ENCODE measurements around the gene FOS.

The FOS gene

DNA sequence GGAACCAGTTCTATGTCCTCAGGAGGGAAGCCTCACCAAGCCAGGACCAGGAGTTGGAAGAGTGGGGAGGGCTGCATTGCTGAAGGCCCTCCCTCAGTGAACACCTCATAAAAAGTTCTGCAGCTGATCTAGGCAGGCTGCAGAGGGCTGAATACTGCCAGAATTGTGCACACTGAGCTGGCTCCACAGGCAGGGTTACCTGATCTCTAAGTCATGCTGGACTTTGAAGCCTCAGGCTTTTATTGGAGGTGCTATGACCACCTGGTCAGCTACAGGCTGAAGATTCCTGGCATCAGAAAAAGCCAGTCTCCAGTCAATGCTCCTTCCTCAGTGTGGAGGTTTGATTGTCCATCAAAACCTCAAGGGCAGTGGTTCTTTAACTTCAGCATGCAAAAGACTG, 39.7 kb downstream of the FOS start:
- DNase-seq (ENCODE audit: low read depth) = no peak

DNA sequence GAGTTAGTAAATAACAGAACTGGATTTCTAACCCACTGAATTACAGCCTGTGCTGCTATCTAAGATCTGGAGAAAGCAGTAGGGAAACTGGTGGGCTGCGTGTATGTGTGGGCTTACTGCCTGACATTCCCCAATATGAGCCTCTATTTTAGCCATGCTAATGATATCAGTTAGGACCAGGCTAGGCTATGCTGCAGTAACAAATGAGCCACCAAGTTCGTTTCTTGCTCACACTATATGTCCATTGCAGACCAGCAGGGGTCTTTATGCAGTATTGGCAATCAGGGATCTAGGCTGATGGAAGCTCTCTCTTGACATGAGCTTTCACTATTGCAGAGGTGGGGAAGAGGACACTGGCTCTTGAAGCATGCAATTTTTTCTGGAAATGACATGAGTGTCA, 40.4 kb downstream of the FOS start:
- DNase-seq (ENCODE audit: low read depth) = no peak

DNA sequence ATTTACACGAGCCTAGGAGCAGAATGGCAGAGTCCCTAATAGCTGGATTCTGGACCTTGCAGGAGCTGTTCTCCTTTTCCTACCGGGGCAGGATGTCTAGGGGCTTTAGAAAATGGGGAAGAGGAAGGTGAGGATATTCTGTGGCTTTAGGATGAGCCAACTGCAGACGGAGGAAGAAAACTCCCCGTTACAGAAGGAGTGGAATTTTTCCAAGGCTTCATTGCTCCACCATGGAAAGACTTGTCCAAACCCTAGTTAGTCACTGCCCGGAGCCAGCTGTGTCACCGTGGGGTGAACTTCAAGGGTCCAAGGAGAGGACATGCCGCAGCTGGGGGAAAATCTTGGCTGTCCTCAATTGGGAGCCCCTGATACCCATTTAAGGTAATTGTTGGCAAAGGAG, 41.6 kb downstream of the FOS start:
- no peak for DNase-seq (ENCODE audit: low read depth)

DNA sequence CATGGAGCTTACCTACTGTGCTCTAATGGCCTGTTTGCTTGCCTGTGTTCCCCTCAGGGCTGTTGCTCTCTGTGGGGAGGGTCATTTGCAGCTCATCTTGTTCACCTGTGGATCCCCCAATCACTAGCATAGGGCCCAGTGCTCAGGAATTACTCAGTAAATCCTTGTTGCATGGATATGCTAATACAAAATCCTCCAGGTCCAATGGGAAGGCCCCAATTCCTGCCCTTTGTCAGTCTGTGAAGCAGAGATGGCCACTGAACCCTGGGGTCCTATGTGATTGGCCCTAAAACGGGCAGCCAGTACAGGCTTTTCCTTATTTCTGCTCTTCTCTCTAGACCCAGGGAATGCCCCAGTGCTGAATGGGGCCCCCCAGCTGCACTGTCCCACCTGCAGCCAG, 44.1 kb downstream of the FOS start:
- DNase-seq (ENCODE audit: low read depth) = no peak

DNA sequence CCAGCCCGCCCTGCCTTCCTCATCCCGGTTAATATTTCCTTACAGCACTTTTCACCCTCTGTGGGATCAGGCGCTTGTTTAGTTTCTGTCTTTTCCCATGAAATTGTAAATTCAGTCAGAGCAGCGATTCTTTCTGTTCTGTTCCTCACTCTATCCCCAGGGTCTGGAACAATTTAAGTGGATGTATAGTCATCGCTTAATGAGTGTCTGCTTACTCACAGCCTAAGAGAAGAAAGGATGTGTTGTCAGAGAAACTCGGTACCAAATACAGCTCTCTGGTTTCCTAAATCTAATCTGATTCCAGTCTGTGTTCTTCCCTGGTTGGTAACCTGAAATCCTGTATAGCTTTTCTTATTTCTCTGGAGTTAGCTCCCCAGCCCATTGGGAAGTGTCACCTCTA, 44.9 kb downstream of the FOS start:
- no peak for DNase-seq (ENCODE audit: low read depth)

DNA sequence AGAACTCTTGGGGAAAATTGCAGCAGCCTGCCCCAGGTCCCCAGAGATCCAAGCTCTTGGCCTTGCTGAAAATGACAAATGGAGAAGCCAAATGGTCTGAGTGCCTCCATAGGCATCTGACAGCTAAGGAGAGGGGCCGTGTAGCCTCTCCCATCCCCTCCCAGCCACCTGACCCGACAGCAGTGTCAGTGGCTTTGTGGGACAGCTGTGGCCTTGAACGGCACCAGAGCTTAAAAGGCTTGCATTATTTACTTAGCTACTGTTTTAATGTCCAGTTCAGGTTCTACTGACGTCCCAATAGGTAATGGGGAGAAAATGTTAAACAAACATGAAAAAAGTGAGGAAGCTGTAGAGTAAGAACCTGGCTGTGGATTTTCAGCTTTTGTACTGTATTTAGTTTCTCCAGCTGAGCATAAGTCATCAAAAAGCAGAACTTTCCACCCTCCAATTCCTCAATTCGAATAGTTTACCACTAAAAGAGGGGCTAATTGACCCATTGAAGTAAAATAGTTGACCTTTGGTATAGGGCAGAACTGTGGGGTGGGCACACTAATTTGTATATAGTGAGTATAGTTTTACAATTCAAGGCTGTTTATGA, 50.0 kb downstream of the FOS start:
- no peak for DNase-seq (ENCODE audit: low read depth)

DNA sequence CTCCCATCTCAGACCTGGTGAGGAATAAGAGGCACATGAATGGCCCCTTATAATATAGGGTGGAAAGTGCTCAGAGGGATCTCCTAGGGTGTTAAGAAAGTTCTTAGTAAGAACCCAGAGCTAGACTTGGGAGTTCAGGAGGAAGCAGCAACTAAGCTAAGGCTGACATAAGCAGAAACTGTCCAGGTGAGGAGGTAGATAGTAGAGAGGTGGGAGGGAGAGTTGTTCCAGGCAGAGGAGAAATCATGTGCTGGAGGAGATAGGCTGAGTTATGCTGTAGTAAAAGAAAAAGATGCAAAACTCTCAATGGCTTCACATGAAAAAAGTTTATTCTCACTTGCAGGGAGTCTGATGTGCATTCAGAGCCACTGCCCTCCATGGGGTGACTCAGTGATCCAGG, 50.7 kb downstream of the FOS start:
- DNase-seq (ENCODE audit: low read depth) = no peak

DNA sequence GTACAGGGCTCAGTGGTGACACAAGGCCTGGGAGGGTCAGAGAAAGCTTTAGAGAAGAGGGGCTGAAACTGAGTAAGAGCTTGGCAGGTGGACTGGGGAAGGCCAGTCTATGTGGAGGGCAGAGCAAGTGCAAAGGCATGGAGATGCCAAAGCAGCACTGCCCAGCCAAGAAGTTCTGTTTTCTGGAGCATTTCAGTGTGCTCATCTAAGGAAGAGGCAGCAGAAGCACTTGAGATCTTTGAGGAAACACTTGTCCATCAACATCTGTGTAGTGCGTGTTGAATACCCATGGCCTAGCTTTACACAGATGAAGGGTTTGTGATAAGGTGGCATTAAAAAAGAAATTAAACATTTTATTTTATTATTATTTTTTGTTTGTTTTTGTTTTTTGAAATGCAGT, 52.8 kb downstream of the FOS start:
- no peak for DNase-seq (ENCODE audit: low read depth)

All from stimulated activated CD8-positive, alpha-beta memory T cell treated with anti-CD3 and anti-CD28 coated beads, Interleukin-15, amount 100 ng/mL, for 1 hour (primary cell).